Stimulated activated CD8-positive, alpha-beta memory T cell treated with anti-CD3 and anti-CD28 coated beads, Interleukin-7, amount 100 ng/mL, for 1 hour (primary cell): ENCODE results near the gene HSPA4L.

Source experiments
- DNase-seq, 2 donors: peaks; one replicate each; pipeline ENCODE4 v3.0.0-alpha.2; 2020; ENCODE audit warnings: low read depth in 2 of 2

The HSPA4L gene

GRCh38 chr4:127783955-127784770 lies 2.0 kb downstream of the HSPA4L start:
- no peak for DNase-seq

- no peak for DNase-seq
Measured at GRCh38 chr4:127788517-127788916, 6.4 kb downstream of the HSPA4L start.

- DNase-seq = no peak
Measured at GRCh38 chr4:127791391-127791790, 9.3 kb downstream of the HSPA4L start.

- DNase-seq = no peak
Measured at GRCh38 chr4:127793528-127793927, 11.4 kb downstream of the HSPA4L start.

GRCh38 chr4:127799711-127800110 lies 17.6 kb downstream of the HSPA4L start:
- DNase-seq = no peak

GRCh38 chr4:127809173-127809800 lies 27.2 kb downstream of the HSPA4L start:
- DNase-seq = no peak

GRCh38 chr4:127810551-127810950 lies 28.4 kb downstream of the HSPA4L start:
- no peak for DNase-seq

GRCh38 chr4:127822430-127822829 lies 40.3 kb downstream of the HSPA4L start:
- DNase-seq = no peak

GRCh38 chr4:127828121-127828520 lies 46.0 kb downstream of the HSPA4L start:
- no peak for DNase-seq

GRCh38 chr4:127829014-127829413 lies 46.9 kb downstream of the HSPA4L start:
- DNase-seq = no peak

GRCh38 chr4:127832585-127832984 lies 50.5 kb downstream of the HSPA4L start:
- no peak for DNase-seq

GRCh38 chr4:127843704-127844600 lies 61.8 kb downstream of the HSPA4L start:
- DNase-seq = no peak

- no peak for DNase-seq
Measured at GRCh38 chr4:127844601-127845116, 62.5 kb downstream of the HSPA4L start.

GRCh38 chr4:127846061-127846460 lies 63.9 kb downstream of the HSPA4L start:
- DNase-seq = no peak

GRCh38 chr4:127846765-127847164 lies 64.6 kb downstream of the HSPA4L start:
- no peak for DNase-seq

- DNase-seq = no peak
Measured at GRCh38 chr4:127849505-127850234, 67.5 kb downstream of the HSPA4L start.

GRCh38 chr4:127852661-127853060 lies 70.5 kb downstream of the HSPA4L start:
- no peak for DNase-seq

- DNase-seq = no peak
Measured at GRCh38 chr4:127856196-127856812, 74.2 kb downstream of the HSPA4L start.

- DNase-seq = no peak
Measured at GRCh38 chr4:127856813-127857447, 74.8 kb downstream of the HSPA4L start.

- DNase-seq = no peak
Measured at GRCh38 chr4:127857641-127858040, 75.5 kb downstream of the HSPA4L start.
